C4-2B (cell line): Measurements from ENCODE around the gene SOCS4.

Experiments
- H3K27ac ChIP-seq: fragments of 450-650 bp; 2 replicates; pipeline ENCODE4 v1.5.1; 2017
- ZFX ChIP-seq: fragments of 450-650 bp; IDR thresholded peaks from 2 replicates; pipeline ENCODE4 v1.6.1; 2017
- TF ChIP-seq, protein P1 (sequence below): fragments of 450-650 bp; conservative IDR thresholded peaks from 2 replicates; pipeline ENCODE4 v1.5.1; 2017; ENCODE audit warnings: mild to moderate bottlenecking

SOCS4 gene

DNA sequence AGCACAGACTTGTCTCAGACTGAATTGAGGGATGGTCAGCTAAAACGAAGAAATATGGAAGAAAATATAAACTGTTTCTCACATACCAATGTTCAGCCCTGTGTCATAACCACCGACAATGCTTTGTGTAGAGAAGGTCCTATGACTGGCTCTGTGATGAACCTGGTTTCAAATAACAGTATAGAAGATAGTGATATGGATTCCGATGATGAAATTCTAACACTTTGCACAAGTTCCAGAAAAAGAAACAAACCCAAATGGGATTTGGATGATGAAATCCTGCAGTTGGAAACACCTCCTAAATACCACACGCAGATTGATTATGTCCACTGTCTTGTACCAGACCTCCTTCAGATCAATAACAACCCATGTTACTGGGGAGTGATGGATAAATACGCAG is 16.5 kb downstream of the SOCS4 start:
- TF ChIP-seq, protein P1, sequence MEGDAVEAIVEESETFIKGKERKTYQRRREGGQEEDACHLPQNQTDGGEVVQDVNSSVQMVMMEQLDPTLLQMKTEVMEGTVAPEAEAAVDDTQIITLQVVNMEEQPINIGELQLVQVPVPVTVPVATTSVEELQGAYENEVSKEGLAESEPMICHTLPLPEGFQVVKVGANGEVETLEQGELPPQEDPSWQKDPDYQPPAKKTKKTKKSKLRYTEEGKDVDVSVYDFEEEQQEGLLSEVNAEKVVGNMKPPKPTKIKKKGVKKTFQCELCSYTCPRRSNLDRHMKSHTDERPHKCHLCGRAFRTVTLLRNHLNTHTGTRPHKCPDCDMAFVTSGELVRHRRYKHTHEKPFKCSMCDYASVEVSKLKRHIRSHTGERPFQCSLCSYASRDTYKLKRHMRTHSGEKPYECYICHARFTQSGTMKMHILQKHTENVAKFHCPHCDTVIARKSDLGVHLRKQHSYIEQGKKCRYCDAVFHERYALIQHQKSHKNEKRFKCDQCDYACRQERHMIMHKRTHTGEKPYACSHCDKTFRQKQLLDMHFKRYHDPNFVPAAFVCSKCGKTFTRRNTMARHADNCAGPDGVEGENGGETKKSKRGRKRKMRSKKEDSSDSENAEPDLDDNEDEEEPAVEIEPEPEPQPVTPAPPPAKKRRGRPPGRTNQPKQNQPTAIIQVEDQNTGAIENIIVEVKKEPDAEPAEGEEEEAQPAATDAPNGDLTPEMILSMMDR, result no peak
- no peak for TF ChIP-seq ZFX
- H3K27ac ChIP-seq, result no peak overlapping the region

DNA sequence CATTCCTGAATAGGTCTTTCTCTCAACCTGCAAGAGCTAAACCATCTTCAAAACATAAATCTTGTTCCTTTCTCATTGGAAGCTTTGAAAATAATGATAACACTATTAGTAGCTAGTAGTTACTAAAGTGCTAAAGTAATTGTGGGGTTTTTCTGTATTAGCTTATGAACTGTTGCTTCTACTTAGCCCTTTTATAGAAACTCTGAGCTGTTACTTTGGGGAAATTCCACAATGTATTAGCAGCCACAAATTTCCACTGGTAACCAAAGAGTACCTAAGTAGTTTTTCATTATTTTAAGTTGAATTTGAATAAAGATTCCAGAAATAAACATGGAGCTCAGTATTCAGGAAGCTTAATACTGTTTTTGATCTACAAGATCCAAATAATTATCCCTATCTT is 18.1 kb downstream of the SOCS4 start:
- no peak overlapping the region for H3K27ac ChIP-seq
- TF ChIP-seq, protein P1, result no peak
- no peak for TF ChIP-seq ZFX

DNA sequence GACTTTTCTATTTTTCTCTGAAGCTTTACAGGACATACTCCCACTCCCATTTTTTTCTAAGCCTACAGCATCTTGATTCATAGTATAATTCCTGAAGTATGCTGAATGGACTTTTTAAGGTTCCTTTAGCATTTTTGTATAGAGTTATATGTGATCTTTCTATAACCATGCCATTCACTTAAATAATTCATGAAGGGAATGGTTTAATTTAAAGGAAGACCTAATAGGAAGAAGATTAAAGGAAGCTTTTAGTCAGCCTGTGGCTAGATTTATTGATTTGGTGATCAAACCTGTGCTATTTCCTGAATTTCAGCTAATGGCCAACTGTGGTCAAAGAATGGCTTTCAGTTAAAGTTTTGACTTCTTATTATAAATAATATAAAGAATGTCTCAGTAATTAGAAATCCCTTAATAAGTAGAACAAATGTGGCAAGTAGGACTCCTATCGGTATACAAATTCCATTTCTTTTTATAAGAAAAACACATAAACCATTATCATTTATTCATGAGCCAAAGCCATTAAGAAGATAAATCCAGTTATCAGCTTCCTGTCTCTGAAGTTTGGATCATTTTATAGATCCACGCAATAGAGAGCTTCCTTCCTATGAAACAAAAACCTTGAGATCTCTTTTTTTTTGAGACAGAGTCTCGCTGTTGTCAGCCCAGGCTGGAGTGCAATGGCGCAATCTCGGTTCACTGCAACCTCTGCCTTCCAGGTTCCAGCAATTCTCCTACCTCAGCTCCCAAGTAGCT is 20.4 kb downstream of the SOCS4 start:
- H3K27ac ChIP-seq, result no peak overlapping the region
- TF ChIP-seq ZFX, result no peak
- TF ChIP-seq, protein P1, result no peak

DNA sequence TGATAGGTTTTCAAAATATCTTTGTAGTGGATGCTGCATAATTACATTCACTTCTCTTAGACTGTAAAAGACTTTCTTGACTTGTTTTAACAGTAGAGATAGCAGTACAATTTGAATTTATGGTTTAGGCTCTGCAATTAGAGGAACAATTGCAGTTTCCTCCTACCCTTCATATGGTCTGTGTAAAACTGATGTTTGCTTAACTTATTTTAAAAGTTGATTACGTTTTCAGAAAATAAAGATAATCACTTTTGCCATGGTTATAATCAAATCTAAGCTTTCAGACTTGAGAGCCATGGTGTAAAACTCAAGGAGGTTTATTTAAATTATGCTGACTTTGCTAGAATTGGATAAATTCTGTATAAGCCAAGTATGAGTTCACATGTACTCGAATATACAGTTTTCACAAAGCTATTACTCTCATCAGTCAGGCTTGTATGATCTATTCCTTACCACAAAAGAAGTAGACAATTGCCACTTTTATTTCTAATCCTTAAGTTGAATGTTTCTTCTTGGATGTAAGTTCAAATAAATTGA is 21.9 kb downstream of the SOCS4 start:
- TF ChIP-seq, protein P1, result no peak
- no peak for TF ChIP-seq ZFX
- no peak overlapping the region for H3K27ac ChIP-seq

DNA sequence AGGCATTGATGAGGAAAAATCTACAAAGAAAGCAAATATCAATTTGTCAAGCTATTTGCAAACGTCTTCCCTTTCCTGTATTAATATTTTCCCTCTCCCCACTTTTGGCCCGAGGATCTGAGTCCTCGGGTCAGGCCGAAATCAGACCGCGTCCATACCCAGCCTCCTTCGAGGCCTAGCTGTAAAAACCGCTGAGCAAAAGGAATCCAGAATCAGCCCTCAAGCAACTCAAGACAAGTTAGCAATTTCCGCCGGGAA is 24.1 kb downstream of the SOCS4 start:
- H3K27ac ChIP-seq, result peak overlapping the region; percentile 99
- TF ChIP-seq, protein P1, result no peak
- peak; percentile 43; the same call in 1 of the 2 replicates for TF ChIP-seq ZFX

DNA sequence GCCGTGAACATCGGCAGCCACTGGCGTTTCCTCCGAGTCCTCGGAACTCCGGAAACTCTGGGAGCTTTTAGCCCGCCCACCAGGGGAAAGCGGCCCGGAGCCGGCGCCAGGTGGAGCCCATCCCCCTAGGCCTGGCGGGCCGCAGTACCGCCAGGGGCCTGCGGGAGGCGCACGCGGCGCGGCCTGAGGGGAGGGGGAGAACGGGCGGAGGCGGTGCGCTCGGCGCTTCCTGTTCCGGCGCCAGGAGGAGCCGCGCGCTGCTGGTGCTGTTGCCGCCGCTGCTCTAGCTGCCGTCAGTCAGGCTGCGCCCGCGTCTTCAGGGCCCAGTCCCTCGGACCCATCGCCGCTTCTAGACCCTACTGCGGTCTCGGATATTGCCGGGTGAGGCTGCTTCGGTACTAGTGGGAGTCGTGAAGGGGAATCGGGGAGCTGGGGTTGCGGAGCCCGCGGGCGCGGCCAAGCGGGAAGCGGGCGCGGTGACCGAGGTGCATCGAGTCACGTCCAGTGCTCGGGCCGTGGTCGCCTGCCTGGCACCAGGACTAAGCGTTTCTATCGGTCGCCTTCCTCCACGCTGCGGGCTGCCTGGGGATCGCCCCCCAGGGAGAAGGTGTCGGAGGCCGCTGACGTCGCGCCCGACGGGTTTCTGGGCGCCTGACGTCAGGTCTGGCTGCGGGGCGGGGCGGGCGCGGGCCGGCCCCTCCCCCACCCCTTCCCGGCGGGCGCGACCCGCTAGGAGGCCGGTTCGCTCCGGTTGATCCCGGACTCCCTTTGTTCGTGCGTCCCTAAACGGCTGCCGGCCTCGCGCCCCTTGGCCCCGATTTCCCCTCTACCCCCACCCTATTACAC is 24.6 kb downstream of the SOCS4 start, which contains the start of gene MAPK1IP1L:
Gene MAPK1IP1L (plus strand): TSS at position 225 of the 846 bp plus-strand sequence. CDS start 10,037 bp downstream, outside the sequence.
- H3K27ac ChIP-seq, result peak within 1 kb of the TSS; percentile 99
- TF ChIP-seq, protein P1, result peak; percentile 100
- peak; percentile 45; the same call in 1 of the 2 replicates for TF ChIP-seq ZFX
